GM19324 (cell line): ENCODE measurements around the gene ARFGEF2.
"Not testable (repeated sequence)": the region's sequence is repeated elsewhere in the genome, so short reads cannot be mapped to it uniquely, and the experiment has no call there.

Source experiments
- ATAC-seq: cut with Tn5 transposase; IDR thresholded peaks from one replicate; pipeline ENCODE4 v1.9.1; 2021; ENCODE audit warnings: mild to moderate bottlenecking, moderate library complexity; ENCODE audit not compliant: unreplicated experiment, low FRiP score

ARFGEF2 gene

DNA sequence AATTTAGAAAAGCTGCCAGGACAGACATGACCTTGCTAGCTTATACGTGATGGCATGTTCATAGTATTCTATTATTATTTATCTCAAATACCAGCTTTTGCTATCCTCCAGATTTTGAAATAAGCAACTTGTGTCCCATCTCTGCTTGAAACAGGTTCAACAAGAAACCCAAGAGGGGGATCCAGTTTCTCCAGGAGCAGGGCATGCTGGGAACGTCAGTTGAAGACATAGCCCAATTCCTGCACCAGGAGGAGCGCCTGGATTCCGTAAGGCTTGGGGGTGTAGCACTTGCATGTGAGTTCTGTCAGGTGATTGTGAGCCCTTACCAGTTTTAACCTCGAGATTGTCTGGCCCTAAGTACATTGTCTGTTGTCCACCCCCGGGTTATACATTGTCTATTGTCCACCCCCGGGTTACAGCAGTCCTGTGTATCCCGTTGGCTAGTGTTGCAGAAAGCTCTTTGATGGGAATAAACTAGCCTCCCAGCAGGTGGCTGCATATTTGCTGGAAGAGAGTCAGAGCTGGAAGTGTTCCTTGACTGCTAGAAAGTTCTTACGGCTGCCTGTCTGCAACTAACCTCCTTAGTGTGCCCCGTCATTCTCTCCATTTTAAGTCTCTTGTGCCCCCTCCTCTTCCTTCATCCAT lies 63.2 kb downstream of the ARFGEF2 start:
- ATAC-seq = no peak

DNA sequence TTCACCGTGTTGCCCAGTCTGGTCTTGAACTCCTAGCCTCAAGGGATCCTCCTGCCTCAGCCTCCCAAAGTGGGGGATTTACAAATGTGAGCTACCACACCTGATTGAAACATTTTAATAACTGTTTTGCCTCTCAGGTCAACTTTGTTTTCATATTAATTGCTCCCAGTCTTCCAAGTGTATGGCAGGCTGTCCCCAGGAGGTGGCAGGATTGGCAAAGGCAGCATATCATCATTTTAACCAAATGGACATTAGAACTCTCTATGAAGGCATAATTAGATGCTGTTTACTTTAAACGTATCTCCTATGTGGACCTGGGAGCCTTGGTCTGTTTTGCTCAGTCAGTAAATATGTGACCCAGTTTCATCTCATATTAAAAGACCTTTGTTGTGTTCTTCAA lies 65.4 kb downstream of the ARFGEF2 start:
- ATAC-seq = no peak

DNA sequence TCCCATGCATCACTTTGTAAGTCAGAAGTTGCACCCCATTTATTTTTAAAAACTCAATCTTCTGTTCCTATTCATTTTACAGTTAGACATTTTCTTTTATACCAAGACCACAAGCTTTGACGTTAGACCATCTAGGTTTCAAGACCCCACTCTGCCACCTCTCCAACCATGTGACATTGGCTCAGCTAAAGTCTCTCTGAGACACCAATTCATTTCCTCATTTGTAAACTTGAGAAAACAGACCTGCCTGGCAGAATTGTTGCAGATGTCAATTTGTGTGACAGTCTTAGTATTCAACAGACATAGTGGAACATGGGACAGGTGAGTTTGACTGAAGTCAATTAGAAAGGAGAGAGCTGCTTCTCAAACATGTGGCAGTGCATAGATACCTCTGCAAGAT lies 69.0 kb downstream of the ARFGEF2 start:
- no peak for ATAC-seq

DNA sequence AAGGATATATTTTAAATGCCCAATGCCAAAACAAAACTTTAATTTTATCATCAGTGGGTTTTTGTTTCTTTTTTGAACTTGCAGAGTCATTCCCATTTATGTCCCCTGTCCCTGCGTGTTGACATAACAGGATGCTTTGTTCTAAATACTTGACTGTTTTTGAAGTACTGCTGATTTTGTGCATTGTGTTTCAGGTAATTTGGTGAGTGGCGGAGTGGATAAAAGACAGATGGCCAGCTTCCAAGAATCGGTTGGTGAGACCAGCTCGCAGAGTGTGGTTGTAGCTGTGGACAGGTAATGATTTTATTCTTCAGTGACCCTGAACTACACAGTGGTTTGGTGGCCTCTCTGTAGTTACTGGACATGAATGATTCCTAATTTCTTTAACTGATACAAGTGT lies 74.1 kb downstream of the ARFGEF2 start:
- no peak for ATAC-seq

DNA sequence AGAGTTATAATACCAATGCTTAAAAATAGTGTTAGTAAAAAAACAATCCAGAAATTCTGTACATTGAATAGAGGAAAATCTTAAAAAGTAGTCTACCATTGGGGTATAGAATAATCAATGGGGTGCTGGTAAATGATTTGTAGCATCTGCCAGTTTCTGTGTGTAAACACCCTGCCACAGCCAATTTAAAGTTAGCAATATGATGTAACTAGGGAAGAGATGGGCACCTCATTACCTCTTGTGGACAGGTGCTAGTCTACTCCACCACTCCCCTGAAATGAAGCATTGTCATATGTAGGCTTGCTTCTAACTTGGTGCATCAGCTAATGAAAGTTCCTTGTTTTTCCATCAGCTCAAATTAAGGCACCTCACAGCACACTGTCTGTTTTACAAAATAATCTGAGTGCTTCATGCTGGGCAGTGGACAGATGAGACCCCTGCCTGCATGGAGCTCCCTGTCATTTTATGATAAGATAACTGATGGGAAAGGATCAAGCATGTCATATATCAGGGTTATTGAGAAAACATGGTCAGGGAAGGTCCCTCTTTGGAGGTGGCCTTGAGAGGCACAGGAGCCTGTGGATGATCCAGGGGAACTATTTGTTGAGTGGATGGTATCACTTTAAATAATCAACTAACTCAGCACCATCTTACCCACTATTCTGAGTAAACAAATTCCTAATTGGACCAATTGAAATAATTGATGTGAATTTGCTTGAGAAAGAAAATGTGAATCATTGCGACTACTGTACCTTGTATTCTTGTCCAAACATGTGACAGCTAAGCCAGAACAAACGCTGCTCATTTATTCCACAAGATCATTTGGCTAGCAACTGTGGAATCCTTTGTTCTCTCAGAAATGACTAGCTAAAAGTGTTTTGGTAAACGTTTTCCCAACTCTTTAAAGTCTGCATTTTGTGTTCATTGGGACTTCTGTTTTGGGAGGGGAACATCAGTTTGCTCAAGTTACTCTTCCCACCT lies 78.7 kb downstream of the ARFGEF2 start:
- no peak for ATAC-seq

DNA sequence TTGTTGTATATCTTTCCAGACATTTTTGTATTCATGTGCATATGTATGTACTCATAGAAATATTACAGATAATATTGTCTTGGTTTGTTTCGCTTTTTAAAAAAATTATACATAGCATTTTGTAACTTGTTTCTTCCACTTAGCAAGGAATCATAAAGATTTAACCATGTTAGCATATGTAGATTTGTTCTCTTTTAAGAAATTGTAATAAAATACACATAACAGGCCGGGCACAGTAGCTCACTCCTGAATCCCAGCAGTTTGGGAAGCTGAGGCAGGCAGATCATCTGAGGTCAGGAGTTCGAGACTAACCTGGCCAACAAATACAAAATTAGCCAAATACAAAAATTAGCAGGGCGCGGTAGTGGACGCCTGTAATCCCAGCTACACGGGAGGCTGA lies 80.2 kb downstream of the ARFGEF2 start:
- ATAC-seq = no peak

DNA sequence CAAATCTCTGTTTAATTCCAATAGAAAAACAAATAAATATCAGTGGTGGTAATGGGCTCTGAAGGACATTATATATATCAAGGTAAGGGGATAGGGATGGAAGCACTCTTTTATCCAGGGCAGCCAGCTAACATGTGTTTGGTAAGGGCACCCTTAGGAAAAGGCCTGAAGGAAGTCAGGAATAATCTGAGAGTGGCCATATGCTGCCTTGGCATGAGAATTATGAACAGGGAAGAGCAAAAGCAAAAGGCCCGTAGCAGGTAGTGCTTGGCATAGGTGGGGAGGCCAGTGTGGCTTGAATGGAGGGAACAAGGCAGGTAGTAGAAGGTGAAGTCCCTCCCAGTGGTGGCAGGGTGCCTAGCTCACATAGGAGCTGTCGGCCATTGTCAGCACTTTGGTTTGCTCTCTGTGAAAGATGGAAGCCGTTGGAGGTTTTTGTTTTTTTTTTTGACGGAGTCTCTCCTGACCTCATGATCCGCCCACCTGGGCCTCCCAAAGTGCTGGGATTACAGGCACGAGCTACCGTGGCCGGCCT lies 85.0 kb downstream of the ARFGEF2 start:
- no peak for ATAC-seq

DNA sequence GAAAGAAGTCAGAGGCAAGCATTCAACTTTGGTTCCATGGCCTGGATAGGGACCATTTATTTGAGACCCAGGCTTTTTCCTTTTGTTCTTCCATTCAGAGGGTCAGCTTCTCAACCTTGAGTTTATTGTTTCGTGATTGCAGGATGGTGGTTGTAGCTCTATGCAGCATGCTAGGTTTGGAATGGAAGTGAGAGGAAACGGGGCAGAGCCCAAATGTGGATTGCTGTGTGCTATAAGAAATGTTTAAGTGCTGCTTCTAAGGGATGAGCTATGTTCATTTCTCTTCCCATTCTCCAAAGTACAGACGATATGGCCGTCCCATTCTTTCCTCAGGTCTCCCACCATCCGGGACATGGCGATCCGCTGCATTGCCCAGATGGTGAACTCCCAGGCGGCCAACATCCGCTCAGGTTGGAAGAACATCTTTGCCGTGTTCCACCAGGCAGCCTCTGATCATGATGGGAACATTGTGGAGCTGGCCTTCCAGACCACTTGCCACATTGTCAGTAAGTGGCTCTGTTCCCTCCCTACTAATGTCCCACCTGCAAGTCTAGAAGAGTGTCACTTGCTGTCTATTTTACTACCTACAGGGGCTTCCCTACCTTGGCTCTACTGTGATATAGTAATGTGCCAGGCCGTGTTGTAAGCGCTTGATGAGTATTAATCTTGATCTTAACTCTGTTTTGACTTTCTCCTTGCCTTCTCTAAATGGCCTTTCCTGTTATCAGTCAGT lies 88.6 kb downstream of the ARFGEF2 start:
- ATAC-seq = no peak

DNA sequence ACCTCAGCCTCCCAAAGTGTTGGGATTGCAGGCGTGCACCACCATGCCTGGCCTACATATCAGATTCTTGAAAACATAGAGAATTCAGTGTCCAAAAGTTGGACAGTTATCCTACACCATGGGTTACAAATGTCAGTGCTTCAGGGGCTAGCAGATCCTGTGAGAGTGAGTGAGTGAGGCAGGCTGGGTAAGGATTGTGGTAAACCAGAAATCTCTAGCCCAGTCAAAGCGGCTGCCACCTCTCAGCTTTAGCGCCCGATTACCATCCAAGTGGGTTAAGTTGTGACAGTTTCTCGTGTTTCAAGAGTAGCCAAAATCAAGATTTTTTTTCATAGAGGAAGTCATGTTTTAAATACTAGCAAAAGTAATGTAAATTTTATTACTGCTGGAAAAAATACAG lies 102.7 kb downstream of the ARFGEF2 start:
- ATAC-seq = no peak

DNA sequence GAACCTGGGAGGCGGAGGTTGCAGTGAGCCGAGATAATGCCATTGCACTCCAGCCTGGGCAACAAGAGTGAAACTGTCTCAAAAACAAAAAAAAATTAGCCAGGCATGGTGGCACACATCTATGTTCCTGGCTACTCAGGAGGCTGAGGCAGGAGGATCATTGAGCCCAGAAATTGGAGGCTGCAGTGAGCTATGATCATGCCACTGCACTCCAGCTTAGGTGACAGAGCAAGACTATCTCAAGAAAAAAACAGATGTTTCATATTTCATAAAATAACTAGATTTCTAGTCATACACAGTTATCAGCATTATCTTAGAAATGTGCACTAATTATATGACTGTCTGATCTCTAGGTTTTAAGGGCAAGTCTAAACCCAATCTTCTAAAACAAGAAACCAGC lies 106.7 kb downstream of the ARFGEF2 start:
- ATAC-seq = not testable (repeated sequence)

DNA sequence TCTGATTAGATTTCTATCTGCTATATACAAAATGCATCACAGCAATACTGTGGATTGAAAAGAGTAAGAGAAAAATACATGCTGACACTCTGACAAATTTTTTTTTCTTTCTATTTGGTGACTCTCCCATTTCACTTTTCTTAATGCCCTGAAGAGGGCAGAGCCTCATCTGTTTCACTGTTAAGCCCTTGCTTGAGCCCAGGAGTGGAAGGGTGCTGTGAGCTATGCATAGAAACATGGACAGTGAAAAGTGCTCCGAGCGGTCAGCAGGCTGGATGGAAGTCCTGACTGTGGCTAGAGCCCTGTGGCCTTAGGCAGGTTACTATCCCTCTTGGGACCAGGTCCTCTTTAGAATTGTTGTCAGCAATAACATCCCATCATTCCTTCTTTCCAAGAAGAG lies 107.2 kb downstream of the ARFGEF2 start:
- ATAC-seq = no peak

DNA sequence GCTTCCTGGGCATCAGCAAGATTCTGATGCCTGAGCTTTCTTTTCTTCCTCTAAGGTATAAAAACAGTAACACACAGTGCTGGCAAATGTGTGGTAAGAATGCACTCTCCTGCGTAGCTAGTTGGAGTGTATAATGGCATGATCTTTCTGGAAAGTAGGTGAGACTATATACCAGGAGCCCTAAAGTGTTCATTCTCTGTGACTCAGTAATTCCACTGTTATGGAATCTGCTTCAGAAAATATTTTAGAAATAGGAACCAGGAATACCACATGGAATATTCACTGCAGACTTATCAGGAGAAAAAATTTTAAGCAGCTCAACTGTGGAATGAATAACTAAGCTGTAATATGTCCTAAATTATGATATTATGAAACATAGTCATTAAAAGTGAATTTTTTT lies 107.7 kb downstream of the ARFGEF2 start:
- ATAC-seq = no peak

DNA sequence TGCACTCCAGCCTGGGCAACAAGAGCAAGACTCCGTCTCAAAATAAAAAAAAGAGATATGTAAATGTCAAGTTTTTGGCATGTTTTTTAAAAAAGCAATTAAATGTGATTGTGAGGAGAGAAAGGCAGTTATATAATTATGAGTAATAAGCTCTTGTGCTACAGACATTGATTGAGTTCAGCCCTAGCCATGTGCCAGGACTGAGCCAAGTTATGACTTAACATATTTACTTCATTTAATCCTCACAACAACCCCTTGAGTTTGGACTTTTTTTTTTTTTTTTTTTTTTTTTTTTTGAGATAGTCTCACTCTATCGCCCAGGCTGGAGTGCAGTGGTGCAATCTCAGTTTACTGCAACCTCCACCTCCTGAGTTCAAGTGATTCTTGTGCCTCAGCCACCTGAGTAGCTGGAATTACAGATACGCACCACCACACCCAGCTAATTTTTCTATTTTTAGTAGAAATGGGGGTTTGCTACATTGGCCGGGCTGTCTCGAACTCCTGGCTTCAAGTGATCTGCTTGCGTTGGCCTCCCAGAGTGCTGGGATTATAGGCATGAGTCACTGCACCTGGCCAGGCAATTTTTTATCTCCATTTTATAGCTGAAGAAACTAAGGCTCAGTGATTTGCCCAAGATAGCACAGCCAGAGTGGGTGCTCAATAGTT lies 109.6 kb downstream of the ARFGEF2 start:
- ATAC-seq = no peak

DNA sequence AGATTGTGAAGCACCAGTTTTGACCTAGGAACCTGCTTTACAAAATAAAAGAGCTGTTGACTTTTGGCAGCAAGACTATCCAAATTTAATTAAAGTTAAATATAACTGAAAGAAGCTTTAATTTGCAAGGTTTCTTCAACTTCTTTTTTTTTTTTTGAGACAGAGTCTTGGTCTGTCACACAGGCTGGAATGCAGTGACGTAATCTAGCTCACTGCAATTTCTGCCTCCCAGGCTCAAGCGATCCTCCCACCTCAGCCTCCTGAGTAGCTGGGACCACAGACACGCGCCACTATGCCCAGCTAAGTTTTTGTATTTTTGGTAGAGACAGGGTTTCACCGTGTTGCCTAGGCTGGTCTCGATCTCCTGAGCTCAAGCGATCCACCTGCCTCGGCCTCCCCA lies 110.9 kb downstream of the ARFGEF2 start:
- ATAC-seq = no peak

DNA sequence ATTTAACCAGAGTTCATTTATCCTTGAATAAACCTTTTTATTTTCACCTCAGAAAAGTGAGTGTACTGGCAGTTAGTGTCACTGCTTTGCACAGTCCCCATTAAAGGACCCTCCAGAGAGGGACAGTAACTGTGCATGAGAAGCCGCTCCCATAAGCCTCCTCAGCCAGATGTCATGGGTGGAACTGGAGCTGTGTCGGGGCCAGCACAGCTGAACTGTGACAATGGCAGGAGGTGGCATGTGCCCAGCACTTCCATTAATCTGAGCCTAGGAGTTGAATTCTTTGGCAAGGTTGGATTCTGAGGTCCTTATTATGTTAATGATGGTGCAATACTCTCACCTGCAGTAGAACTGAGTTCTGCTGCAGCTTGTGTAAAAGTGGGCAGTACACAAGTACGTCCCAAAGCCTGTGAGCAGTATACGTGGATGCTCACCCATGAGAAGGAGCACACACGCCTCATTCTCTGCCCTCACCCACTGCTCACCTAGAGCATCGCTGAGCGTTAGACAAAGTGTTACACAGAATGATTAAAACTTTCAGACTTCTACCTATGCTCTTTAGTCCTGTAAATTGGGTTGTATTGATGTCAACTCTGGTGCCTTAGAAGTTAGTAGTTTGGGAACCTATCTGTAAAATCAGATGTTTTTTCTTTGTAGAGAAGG lies 112.7 kb downstream of the ARFGEF2 start:
- no peak for ATAC-seq

DNA sequence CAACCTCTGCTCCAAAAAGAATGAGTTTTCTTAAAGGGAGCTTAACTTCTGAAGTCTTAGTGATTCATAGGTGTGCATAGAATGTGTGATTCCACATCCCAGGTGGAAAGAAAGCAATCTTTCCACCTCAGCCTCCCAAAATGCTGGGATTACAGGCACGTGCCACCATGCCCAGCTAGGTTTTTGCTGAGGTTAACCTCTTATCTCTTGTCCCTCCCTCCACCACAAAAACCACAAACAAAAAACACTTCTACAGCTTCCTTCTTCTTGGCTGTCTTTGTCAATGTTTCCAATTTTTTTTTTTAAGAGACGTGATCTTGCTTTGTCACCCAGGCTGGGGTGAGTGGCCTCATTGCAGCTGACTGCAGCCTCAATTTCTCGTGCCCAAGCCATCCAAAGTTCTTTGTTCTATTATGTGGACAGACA lies 116.5 kb downstream of the ARFGEF2 start:
- ATAC-seq = no peak

DNA sequence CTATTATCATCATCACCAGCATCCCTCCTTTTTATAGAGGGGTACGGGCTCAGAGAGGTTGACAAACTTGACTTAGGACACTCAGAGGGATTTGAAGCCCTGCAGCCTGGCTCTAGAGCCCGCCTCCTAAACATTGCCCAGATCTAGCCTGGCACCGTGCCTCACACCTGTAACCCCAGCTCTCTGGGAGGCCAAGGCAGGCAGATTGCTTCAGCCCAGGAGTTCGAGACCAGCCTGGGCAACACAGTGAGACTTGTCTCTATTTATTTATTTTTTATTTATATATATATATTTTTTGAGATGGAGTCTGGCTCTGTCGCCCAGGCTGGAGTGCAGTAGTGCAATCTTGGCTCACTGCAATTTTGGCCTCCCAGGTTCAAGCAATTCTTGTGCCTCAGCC lies 118.3 kb downstream of the ARFGEF2 start:
- ATAC-seq = no peak

DNA sequence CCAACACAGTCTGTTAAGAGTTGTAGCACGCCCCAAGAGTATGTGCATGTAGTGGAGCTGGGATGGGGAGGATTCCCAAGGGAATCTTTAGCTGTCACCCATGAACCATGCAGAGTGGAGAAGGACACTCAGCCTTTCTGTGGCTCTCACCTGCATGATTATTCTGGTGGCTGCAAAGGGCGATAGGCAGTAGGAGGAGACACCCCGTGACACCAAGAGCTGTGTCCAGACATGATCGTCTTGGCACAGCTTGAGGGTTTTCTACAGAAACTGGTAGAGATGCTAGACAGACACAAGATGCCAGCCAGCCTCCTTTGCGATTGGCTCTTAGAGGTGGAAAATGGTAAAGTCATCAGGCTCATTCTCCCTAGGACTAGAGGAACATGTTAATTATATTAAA lies 121.5 kb downstream of the ARFGEF2 start:
- no peak for ATAC-seq

DNA sequence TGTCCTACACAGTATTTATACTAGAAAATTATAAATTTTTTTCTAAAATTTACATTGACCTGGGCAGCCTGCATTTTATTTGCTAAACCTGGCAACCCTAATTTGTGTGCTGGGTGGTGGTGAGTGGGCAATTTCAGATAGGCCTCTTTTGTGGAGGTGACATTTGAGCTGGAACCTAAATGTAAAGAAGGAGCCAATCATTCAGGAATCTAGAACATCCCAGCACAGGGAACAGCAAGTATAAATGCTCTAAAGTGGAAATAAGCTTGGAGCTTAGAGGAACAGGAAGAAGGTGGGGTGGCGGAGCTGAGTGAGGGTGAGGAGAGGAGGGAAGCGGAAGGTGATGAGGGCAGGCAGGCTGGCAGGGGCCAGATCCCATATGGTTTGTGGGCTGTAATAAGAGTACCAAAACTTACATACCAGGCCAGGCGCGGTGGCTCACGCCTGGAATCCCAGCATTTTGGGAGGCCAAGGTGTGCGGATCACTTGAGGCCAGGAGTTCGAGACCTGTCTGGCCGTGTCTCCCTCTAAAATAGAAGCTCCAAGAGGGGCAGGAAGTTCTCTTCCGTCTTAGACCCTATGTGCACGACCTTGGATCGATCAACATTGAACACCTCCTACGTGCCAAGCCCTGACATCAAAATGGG lies 124.1 kb downstream of the ARFGEF2 start:
- no peak for ATAC-seq
